Sigmoid colon (tissue), 7 donors: Measurements from ENCODE around the gene ABHD6. TPM values are rescaled to one million over a fixed set of nuclear protein-coding genes. Genes with fewer than 3 reads are reported as not detected.
"Not testable (repeated sequence)": the region's sequence is repeated elsewhere in the genome, so short reads cannot be mapped to it uniquely, and the experiment has no call there.

Source experiments
- DNase-seq: peaks from one replicate; pipeline ENCODE4 v3.0.0-alpha.2; 2019
- H3K27ac ChIP-seq, 4 donors: fragments of 200-600 bp; sonication (generic); one replicate each; pipeline ENCODE4 v1.5.1; 2016 to 2019; ENCODE audit warnings: mild to moderate bottlenecking in 1 of 4
- H3K27me3 ChIP-seq, 3 donors: fragments of 200-600 bp; sonication (generic); one replicate each; pipeline ENCODE4 v1.5.1; 2019; ENCODE audit warnings: mild to moderate bottlenecking in 1 of 3
- H3K36me3 ChIP-seq, 4 donors: fragments of 200-600 bp; sonication (generic); one replicate each; pipeline ENCODE4 v1.5.1; 2016 to 2019
- H3K4me1 ChIP-seq, 4 donors: fragments of 200-600 bp; sonication (generic); one replicate each; pipeline ENCODE4 v1.5.1; 2017 to 2019
- H3K4me3 ChIP-seq, 4 donors: fragments of 200-600 bp; sonication (generic); one replicate each; pipeline ENCODE4 v1.5.1; 2017 to 2019; ENCODE audit warnings: mild to moderate bottlenecking in 2 of 4, moderate library complexity in 1 of 4
- H3K9me3 ChIP-seq, 4 donors: fragments of 200-600 bp in 3 of 4; sonication (generic) in 3 of 4; one replicate each; pipeline versions ENCODE4 v1.5.1 to v1.6.1; 2013 to 2019
- EP300 ChIP-seq, 4 donors: sonication (generic); formaldehyde crosslinking; IDR thresholded peaks; one replicate each; pipeline ENCODE4 v1.6.1; 2017; ENCODE audit warnings: antibody characterized with exemption in 4 of 4
- POLR2A ChIP-seq, 2 donors: fragments of 450-650 bp; IDR thresholded peaks; one replicate each; pipeline ENCODE4 v1.6.1; 2016; ENCODE audit warnings: antibody characterized with exemption in 2 of 2, mild to moderate bottlenecking in 2 of 2, moderate library complexity in 2 of 2
- POLR2AphosphoS5 ChIP-seq, 4 donors: sonication (generic); formaldehyde crosslinking; IDR thresholded peaks; one replicate each; pipeline ENCODE4 v1.6.1; 2017; ENCODE audit warnings: antibody characterized with exemption in 4 of 4
- WGBS, 2 donors: extraction: QIAGEN DNeasy Blood & Tissue Kit; methylation state at CpG; one replicate each; pipeline ENCODE4 v1.1.7; 2013; 5-methylcytosine and 5-hydroxymethylcytosine counted together
- intact Hi-C: fragments of 100-400 bp; cut with DNase I; formaldehyde crosslinking; loops from one replicate; pipeline ENCODE4 v1.15.1; 2023
- polyA plus RNA-seq, 3 donors: library from polyadenylated mRNA; stranded (reverse); fragments of 200-250 nt; gene quantifications; one replicate each; pipeline ENCODE4 v1.2.3, GENCODE V29; 2013
- total RNA-seq, 4 donors: library from RNA; depleted of rRNA; stranded (reverse); fragments of >200 nt; gene quantifications; one replicate each; pipeline ENCODE4 v1.1.0, GENCODE V29; 2016
- TF ChIP-seq, protein P1 (sequence below), 4 experiments: fragments of 450-650 bp in 3 of 4; fragments of 200-600 bp in 1 of 4; IDR thresholded peaks; one replicate each; pipeline ENCODE4 v1.5.1; 2016 to 2019; ENCODE audit warnings: antibody characterized with exemption in 4 of 4, mild to moderate bottlenecking in 3 of 4, moderate library complexity in 2 of 4
- donor health status: healthy with polysubstance abuse.
- donor health status: Bipolar disorder and iron deficiency.
- donor health status: healthy.

ABHD6 gene
- total and polyA plus RNA-seq, 7 donors, result 6.0 to 47.4 (median 15.4) TPM

DNA sequence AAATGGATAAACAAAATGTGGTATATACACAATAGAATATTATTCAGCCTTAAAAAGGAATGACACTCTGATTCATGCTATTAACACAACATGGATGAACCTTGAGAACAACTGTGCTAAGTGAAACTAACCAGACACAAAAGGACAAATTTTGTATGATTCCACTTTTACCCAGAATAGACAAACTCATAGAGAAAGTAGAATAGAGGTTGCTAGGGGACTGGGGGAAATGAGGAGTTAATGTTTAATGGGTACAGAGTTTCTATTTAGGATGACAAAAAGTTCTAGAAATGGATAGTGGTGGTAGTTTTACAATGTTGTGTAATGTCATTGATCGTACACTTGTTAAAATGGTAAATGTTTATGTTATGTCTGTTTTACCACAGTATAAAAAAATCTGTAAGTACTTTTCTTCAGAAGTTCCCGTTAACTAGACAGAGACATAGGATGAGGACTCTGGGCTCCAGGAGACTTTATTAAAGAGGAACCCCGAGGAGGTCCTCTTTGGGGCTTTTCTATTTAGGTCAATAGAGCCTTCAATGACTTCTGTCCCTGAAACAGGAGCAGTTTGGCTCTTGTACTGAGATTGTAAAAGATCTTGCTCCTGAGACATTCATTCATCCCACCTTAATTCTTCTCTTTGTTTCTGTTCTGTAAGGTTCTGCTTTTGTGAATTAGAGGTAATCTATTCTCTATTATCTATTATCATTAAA lies 24.5 kb downstream of the ABHD6 start:
- no peak overlapping the region for H3K4me3 ChIP-seq
- H3K9me3 ChIP-seq, result no peaks in the 10 kb centered on the region
- peaks cover 0 to 35% (median 9%) of the 10 kb centered on the region in 4 donors for H3K36me3 ChIP-seq
- H3K27me3 ChIP-seq, result no peaks in the 10 kb centered on the region
- WGBS, 2 donors, result 74 to 79% methylated on average over 3 of the region's 3 CpGs
- no peak for DNase-seq
- peak overlapping the region in 1 of 4 donors; percentile 29 for H3K27ac ChIP-seq
- intact Hi-C loops, result no loop called here
- TF ChIP-seq, protein P1, sequence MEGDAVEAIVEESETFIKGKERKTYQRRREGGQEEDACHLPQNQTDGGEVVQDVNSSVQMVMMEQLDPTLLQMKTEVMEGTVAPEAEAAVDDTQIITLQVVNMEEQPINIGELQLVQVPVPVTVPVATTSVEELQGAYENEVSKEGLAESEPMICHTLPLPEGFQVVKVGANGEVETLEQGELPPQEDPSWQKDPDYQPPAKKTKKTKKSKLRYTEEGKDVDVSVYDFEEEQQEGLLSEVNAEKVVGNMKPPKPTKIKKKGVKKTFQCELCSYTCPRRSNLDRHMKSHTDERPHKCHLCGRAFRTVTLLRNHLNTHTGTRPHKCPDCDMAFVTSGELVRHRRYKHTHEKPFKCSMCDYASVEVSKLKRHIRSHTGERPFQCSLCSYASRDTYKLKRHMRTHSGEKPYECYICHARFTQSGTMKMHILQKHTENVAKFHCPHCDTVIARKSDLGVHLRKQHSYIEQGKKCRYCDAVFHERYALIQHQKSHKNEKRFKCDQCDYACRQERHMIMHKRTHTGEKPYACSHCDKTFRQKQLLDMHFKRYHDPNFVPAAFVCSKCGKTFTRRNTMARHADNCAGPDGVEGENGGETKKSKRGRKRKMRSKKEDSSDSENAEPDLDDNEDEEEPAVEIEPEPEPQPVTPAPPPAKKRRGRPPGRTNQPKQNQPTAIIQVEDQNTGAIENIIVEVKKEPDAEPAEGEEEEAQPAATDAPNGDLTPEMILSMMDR (IDR thresholded peaks at IDR 0.05), result no peak
- TF ChIP-seq POLR2AphosphoS5 (IDR thresholded peaks at IDR 0.05) (no peak), POLR2A (IDR thresholded peaks at IDR 0.05) (no peak), EP300 (IDR thresholded peaks at IDR 0.05) (no peak)
- peaks cover 0 to 26% (median 11%) of the 10 kb centered on the region in 4 donors for H3K4me1 ChIP-seq

DNA sequence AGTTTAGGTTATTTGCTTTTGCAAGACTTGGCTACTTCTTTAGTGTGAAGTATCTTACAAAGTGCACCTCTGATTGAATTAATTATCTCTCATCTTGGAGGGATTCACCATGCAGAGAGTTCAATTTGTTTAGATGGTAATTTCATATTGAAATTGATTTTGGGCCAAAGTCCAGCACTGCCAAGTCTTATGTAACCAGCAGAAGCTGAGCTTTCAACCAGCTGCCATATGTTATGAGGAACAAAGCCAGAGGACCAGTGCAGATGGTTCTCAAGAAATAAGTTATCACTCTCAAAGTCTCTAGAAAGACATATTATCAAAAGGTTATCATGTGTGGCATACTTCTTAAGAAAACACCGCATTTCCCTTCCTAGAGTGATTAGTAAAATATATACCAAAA lies 29.0 kb downstream of the ABHD6 start:
- WGBS, 2 donors, result 87 to 93% methylated on average over 1 of the region's 1 CpG
- H3K27me3 ChIP-seq, result no peaks in the 10 kb centered on the region
- no peak for DNase-seq
- H3K4me3 ChIP-seq, result no peak overlapping the region
- TF ChIP-seq, protein P1 (IDR thresholded peaks at IDR 0.05), result no peak
- no peak for TF ChIP-seq POLR2AphosphoS5 (IDR thresholded peaks at IDR 0.05)
- no peak for TF ChIP-seq POLR2A (IDR thresholded peaks at IDR 0.05)
- TF ChIP-seq EP300 (IDR thresholded peaks at IDR 0.05), result no peak
- peak overlapping the region in 1 of 4 donors; percentile 45 for H3K27ac ChIP-seq
- intact Hi-C loops, result no loop called here
- H3K4me1 ChIP-seq, result peaks cover 0 to 22% (median 8%) of the 10 kb centered on the region in 4 donors
- H3K36me3 ChIP-seq, result peaks cover 0 to 43% (median 10%) of the 10 kb centered on the region in 4 donors
- no peaks in the 10 kb centered on the region for H3K9me3 ChIP-seq

DNA sequence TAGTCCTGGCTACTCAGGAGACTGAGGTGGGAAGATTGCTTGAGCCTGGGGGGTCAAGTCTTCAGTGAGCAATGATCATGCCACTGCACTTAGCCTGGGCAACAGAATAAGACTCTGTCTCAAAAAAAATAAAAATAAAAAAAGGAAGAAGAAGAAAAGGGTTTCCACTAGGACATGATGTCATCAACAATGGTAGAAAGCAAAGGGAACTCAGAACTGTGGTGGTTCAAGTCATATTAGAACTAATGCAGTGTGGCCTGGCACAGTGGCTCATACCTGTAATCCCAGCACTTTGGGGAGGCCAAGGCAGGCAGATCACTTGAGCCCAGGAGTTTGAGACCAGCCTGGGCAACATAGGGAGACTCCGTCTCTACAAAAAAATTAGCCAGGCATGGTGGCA lies 30.0 kb downstream of the ABHD6 start:
- H3K4me3 ChIP-seq, intact Hi-C loops, DNase-seq, H3K27ac ChIP-seq, H3K27me3 ChIP-seq, H3K9me3 ChIP-seq: not testable (repeated sequence)
- H3K4me1 ChIP-seq, result peaks cover 0 to 16% (median 8%) of the 10 kb centered on the region in 4 donors
- peaks cover 0 to 43% (median 10%) of the 10 kb centered on the region in 4 donors for H3K36me3 ChIP-seq
- WGBS, 2 donors, result 95 to 97% methylated on average over 1 of the region's 1 CpG

DNA sequence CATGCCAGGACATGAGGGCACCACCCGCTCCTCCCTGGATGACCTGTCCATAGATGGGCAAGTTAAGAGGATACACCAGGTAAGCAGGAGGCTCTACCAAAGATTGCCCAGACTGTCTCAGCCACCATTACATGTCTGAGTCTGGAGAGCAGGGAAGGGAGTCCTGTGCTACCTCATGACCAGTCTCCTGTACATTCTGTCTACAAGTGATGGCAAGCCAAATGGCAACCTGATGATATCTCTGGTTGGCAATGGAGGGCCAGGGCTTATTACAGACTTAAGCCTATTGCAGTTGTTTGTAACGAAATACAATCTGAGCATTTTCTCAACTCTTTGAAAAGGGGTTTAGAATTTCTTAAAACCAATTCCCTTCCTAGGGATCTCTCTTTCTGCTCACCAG lies 31.8 kb downstream of the ABHD6 start:
- no peak for DNase-seq
- TF ChIP-seq EP300 (IDR thresholded peaks at IDR 0.05) (no peak), POLR2A (IDR thresholded peaks at IDR 0.05) (no peak), POLR2AphosphoS5 (IDR thresholded peaks at IDR 0.05) (no peak)
- TF ChIP-seq, protein P1 (IDR thresholded peaks at IDR 0.05), result no peak
- Histone ChIP-seq H3K4me3 (no peak overlapping the region), H3K9me3 (no peaks in the 10 kb centered on the region), H3K27me3 (no peaks in the 10 kb centered on the region), H3K27ac (no peak overlapping the region), H3K4me1 (peaks cover 0 to 16% (median 8%) of the 10 kb centered on the region in 4 donors), H3K36me3 (peaks cover 0 to 56% (median 10%) of the 10 kb centered on the region in 4 donors)
- intact Hi-C loops, result no loop called here
- 78 to 97% methylated on average over 2 of the region's 2 CpGs for WGBS, 2 donors

DNA sequence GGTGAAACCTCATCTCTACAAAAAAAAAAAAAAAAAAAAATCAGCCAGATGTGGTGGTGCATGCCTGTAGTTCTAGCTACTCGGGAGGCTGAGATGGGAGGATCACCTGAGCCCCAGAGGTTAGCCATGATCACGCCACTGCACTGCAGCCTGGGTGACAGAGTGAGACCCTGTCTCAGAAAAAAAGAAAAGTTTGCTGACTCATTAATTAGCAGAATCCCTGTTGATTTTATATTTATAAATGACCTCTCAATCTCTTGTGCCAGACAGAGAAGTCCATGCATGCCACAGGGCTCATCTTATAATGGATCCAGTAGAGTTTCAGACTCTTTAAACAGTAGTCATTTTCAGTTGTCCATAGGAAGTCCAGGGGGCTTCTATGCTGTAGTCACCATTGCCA lies 32.9 kb downstream of the ABHD6 start:
- WGBS, 2 donors, result 98 to 100% methylated on average over 2 of the region's 2 CpGs

More for the DNA sequence above, 32.9 kb downstream of the ABHD6 start:
- Histone ChIP-seq H3K27ac (no peak overlapping the region), H3K27me3 (no peaks in the 10 kb centered on the region), H3K4me3 (no peak overlapping the region), H3K9me3 (no peaks in the 10 kb centered on the region), H3K36me3 (peaks cover 0 to 67% (median 15%) of the 10 kb centered on the region in 4 donors), H3K4me1 (peaks cover 0 to 11% (median 8%) of the 10 kb centered on the region in 4 donors)
- TF ChIP-seq, protein P1 (IDR thresholded peaks at IDR 0.05), result no peak
- TF ChIP-seq POLR2A (IDR thresholded peaks at IDR 0.05) (no peak), EP300 (IDR thresholded peaks at IDR 0.05) (no peak), POLR2AphosphoS5 (IDR thresholded peaks at IDR 0.05) (no peak)
- DNase-seq, result no peak
- intact Hi-C loops, result no loop called here
